Measurements from ENCODE around the gene R3HDM4.

The R3HDM4 gene

DNA sequence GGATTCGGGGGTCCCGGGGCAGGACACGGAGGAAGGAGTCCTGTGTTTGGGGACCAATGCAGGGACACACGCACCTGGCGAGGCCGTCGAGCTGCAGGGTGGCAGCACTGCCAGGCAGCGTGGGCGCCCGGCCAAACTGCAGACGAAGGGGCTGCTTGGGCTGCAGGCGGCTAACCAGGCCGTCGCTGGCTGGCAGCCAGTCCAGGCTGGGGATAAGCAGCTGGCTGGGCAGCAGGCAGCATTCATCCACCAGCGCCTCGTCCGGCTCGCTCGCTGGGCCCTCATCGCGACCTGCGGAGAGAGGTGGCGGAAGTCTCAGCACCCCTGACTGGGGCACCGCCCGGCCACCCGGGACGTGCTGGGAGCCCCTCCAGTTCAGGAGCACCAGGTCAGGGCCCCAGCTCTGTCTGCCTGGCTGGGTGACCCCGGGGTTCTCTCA, 42.0 kb downstream of the R3HDM4 start:
- no peak overlapping the region for H2BK15ac ChIP-seq (ENCODE audit: low read length)
- no peak overlapping the region for H3K27ac ChIP-seq (replicated peaks; ENCODE audit: low read length)
- H2BK12ac ChIP-seq (ENCODE audit: low read length): no peak overlapping the region
- no peak for DNase-seq (ENCODE audit: low spot score)
- peaks cover 0 to 3% of the 10 kb centered on the region in 2 donors for H3K4me1 ChIP-seq (ENCODE audit: control insufficient read depth in 2 of 2, insufficient read depth in 1 of 2, low read depth in 1 of 2, low read length in 2 of 2)
- no peak overlapping the region for H3K14ac ChIP-seq (ENCODE audit: low read length)
- WGBS, 2 donors (ENCODE audit: extremely low coverage in 2 of 2, insufficient read length in 2 of 2, insufficient replicate concordance in 1 of 2): no CpG with 5 or more reads among the region's 28 CpGs
- peaks cover 4% of the 10 kb centered on the region for H3K79me1 ChIP-seq (ENCODE audit: low read depth, low read length)
- no peak overlapping the region for H2BK120ac ChIP-seq (ENCODE audit: low read depth, low read length)
- H3K18ac ChIP-seq (ENCODE audit: low read length): no peak overlapping the region
- no peaks in the 10 kb centered on the region for H3K27me3 ChIP-seq (ENCODE audit: control insufficient read depth in 3 of 3, insufficient read depth in 3 of 3, low read depth in 1 of 3, low read length in 3 of 3)
- no peak overlapping the region for H4K8ac ChIP-seq (ENCODE audit: low read depth, low read length)
- H3K23ac ChIP-seq (ENCODE audit: low read depth, low read length, poor library complexity): peak overlapping the region; percentile 6
- no peak overlapping the region for H2BK5ac ChIP-seq (ENCODE audit: low read length)
- H4K91ac ChIP-seq (ENCODE audit: low read depth, low read length, poor library complexity): no peak overlapping the region
- no peaks in the 10 kb centered on the region for H3K9me3 ChIP-seq (replicated peaks in 1 of 2; ENCODE audit: control insufficient read depth in 2 of 2, insufficient read depth in 1 of 2, low read depth in 1 of 2, low read length in 2 of 2)
- no peak overlapping the region for H2AFZ ChIP-seq (ENCODE audit: low read length)
- H3K4ac ChIP-seq (ENCODE audit: low read length): no peak overlapping the region
- H2AK5ac ChIP-seq (ENCODE audit: low read depth, low read length): no peak overlapping the region
- H3K4me2 ChIP-seq (ENCODE audit: insufficient read depth, low read length, poor library complexity, severe bottlenecking): no peak overlapping the region
- no peak overlapping the region for H3K9ac ChIP-seq (ENCODE audit: low read depth, low read length, poor library complexity)
- H3K4me3 ChIP-seq (ENCODE audit: low read length in 2 of 2): no peak overlapping the region
- peaks cover 37 to 70% of the 10 kb centered on the region in 2 donors for H3K36me3 ChIP-seq (replicated peaks in 1 of 2; ENCODE audit: control insufficient read depth in 2 of 2, insufficient read depth in 2 of 2, low read length in 2 of 2)

DNA sequence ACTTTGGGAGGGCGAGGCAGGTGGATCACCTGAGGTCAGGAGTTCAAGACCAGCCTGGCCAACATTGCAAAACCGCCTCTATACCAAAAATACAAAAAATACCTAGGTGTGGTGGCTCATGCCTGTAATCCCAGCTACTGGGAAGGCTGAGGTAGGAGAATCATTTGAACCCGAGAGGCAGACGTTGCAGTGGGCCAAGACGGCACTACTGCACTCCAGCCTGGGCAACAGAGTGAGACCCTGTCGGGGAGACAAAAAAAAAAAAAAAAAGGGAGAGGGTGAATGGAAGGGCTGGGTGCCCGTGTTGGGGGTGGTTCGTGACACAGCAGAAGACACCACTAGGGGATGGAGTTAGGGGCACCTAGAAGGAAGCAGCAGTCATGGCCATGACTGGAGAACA, 42.7 kb downstream of the R3HDM4 start:
- Histone ChIP-seq H3K27me3 (ENCODE audit: control insufficient read depth in 3 of 3, insufficient read depth in 3 of 3, low read depth in 1 of 3, low read length in 3 of 3) (no peaks in the 10 kb centered on the region), H3K4me2 (ENCODE audit: insufficient read depth, low read length, poor library complexity, severe bottlenecking) (no peak overlapping the region), H2AFZ (ENCODE audit: low read length) (no peak overlapping the region), H2BK12ac (ENCODE audit: low read length) (no peak overlapping the region), H3K9me3 (replicated peaks in 1 of 2; ENCODE audit: control insufficient read depth in 2 of 2, insufficient read depth in 1 of 2, low read depth in 1 of 2, low read length in 2 of 2) (no peaks in the 10 kb centered on the region), H3K9ac (ENCODE audit: low read depth, low read length, poor library complexity) (no peak overlapping the region), H4K91ac (ENCODE audit: low read depth, low read length, poor library complexity) (no peak overlapping the region), H3K4me3 (ENCODE audit: low read length in 2 of 2) (no peak overlapping the region), H3K79me1 (ENCODE audit: low read depth, low read length) (peaks cover 4% of the 10 kb centered on the region), H3K18ac (ENCODE audit: low read length) (no peak overlapping the region), H2BK120ac (ENCODE audit: low read depth, low read length) (no peak overlapping the region), H3K4ac (ENCODE audit: low read length) (no peak overlapping the region), H3K14ac (ENCODE audit: low read length) (no peak overlapping the region), H2AK5ac (ENCODE audit: low read depth, low read length) (no peak overlapping the region), H2BK15ac (ENCODE audit: low read length) (no peak overlapping the region), H3K23ac (ENCODE audit: low read depth, low read length, poor library complexity) (no peak overlapping the region), H3K36me3 (replicated peaks in 1 of 2; ENCODE audit: control insufficient read depth in 2 of 2, insufficient read depth in 2 of 2, low read length in 2 of 2) (peaks cover 31 to 63% of the 10 kb centered on the region in 2 donors), H3K4me1 (ENCODE audit: control insufficient read depth in 2 of 2, insufficient read depth in 1 of 2, low read depth in 1 of 2, low read length in 2 of 2) (peaks cover 0 to 3% of the 10 kb centered on the region in 2 donors), H3K27ac (replicated peaks; ENCODE audit: low read length) (no peak overlapping the region), H2BK5ac (ENCODE audit: low read length) (no peak overlapping the region), H4K8ac (ENCODE audit: low read depth, low read length) (no peak overlapping the region)
- WGBS, 2 donors (ENCODE audit: extremely low coverage in 2 of 2, insufficient read length in 2 of 2, insufficient replicate concordance in 1 of 2): no CpG with 5 or more reads among the region's 8 CpGs
- no peak for DNase-seq (ENCODE audit: low spot score)

DNA sequence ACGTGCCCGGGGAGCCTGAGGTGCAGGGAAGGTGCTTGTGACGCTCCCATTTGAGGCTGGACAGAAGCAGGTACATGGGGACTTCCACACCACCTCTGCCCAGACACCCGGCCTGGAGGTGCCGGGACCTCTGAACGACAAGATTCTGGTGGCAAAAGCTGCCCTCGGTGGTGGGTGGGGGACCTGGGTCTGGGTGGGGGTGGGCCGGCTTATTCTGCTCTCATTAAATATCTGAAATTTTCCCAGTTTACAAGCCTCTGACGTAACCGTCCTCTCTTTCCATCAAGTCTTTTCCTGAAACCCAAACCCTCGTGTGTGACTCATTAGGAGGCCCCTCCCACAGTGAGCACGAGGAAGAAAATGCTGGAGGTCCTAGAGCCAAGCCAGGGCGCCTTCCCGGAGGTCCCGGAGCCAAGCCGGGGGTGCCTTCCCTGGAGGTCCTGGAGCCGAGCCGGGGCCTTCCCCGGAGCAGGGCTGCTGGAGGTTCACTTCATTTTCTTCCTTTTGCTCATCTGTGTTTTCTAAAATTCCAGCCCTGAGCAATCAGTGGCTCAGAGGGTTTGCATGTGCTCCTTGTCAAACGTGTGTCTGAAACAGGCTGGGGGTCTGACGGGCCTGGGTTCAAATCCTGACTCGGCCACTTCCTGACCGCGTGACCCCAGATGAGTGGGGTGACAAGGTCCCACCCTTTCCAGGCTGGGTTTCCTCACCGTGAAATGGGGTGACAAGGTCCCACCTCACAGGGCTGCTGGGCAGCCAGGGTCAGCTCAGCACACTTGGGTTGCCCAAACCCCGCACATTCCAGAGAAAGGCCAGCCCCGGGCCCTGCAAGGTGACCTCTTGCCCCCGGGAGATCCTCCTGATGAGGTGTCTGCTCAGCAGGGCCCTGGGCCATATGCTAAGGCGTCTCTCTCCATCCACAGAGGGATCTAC, 43.5 kb downstream of the R3HDM4 start:
- Histone ChIP-seq H2AK5ac (ENCODE audit: low read depth, low read length) (no peak overlapping the region), H2AFZ (ENCODE audit: low read length) (no peak overlapping the region), H3K14ac (ENCODE audit: low read length) (no peak overlapping the region), H3K4ac (ENCODE audit: low read length) (no peak overlapping the region), H3K18ac (ENCODE audit: low read length) (no peak overlapping the region), H3K9ac (ENCODE audit: low read depth, low read length, poor library complexity) (no peak overlapping the region), H3K36me3 (replicated peaks in 1 of 2; ENCODE audit: control insufficient read depth in 2 of 2, insufficient read depth in 2 of 2, low read length in 2 of 2) (peaks cover 28 to 58% of the 10 kb centered on the region in 2 donors), H3K23ac (ENCODE audit: low read depth, low read length, poor library complexity) (peak overlapping the region; percentile 68), H2BK5ac (ENCODE audit: low read length) (no peak overlapping the region), H4K8ac (ENCODE audit: low read depth, low read length) (no peak overlapping the region), H2BK12ac (ENCODE audit: low read length) (no peak overlapping the region), H3K4me2 (ENCODE audit: insufficient read depth, low read length, poor library complexity, severe bottlenecking) (no peak overlapping the region), H3K4me3 (ENCODE audit: low read length in 2 of 2) (no peak overlapping the region), H2BK15ac (ENCODE audit: low read length) (no peak overlapping the region), H3K27ac (replicated peaks; ENCODE audit: low read length) (no peak overlapping the region), H3K9me3 (replicated peaks in 1 of 2; ENCODE audit: control insufficient read depth in 2 of 2, insufficient read depth in 1 of 2, low read depth in 1 of 2, low read length in 2 of 2) (no peaks in the 10 kb centered on the region), H4K91ac (ENCODE audit: low read depth, low read length, poor library complexity) (no peak overlapping the region), H3K79me1 (ENCODE audit: low read depth, low read length) (peaks cover 4% of the 10 kb centered on the region), H2BK120ac (ENCODE audit: low read depth, low read length) (no peak overlapping the region), H3K27me3 (ENCODE audit: control insufficient read depth in 3 of 3, insufficient read depth in 3 of 3, low read depth in 1 of 3, low read length in 3 of 3) (no peaks in the 10 kb centered on the region), H3K4me1 (ENCODE audit: control insufficient read depth in 2 of 2, insufficient read depth in 1 of 2, low read depth in 1 of 2, low read length in 2 of 2) (peaks cover 0 to 5% of the 10 kb centered on the region in 2 donors)
- DNase-seq (ENCODE audit: low spot score): no peak
- WGBS, 2 donors (ENCODE audit: extremely low coverage in 2 of 2, insufficient read length in 2 of 2, insufficient replicate concordance in 1 of 2): no CpG with 5 or more reads among the region's 29 CpGs

DNA sequence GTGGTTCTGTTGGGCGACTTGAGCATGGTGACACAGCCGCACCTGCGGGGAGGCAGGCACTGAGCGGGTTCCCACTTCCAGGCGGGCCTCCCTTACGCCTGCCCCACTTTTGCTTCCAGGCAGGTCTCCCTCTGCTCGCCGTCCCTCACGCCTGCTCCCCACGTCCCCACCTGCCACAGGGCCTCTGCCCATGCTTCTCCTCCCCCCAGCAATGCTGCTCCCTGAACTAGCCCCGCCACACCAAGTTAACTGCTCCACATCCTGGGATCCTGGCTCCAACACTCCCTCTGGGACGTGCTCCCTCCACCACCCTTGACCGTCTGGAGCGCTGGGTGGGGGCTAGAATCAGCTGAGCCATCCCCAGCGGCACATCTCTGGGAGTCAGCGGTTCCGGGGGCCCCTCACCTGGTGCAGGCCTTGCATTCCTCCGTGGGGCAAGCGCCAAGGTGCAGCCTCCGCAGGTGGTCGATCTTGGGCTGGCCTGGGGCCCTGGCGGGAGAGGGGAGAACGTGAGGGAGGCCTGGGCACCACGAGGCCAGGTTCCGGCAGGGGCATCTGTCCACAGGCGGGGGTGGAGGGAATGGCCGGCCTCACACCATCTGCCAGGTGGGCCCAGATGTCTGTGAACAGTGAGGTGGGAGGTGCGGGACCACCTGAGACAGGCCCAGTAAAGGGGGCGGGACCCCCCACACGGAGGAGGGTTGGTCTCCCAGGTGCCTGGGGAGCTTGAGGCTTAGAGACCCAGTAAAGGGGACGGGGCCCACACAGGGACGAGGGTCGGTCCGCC, 44.4 kb downstream of the R3HDM4 start:
- Histone ChIP-seq H2BK12ac (ENCODE audit: low read length) (no peak overlapping the region), H2AK5ac (ENCODE audit: low read depth, low read length) (no peak overlapping the region), H3K36me3 (replicated peaks in 1 of 2; ENCODE audit: control insufficient read depth in 2 of 2, insufficient read depth in 2 of 2, low read length in 2 of 2) (peaks cover 26 to 51% of the 10 kb centered on the region in 2 donors), H3K4me1 (ENCODE audit: control insufficient read depth in 2 of 2, insufficient read depth in 1 of 2, low read depth in 1 of 2, low read length in 2 of 2) (peaks cover 0 to 5% of the 10 kb centered on the region in 2 donors), H3K79me1 (ENCODE audit: low read depth, low read length) (peaks cover 4% of the 10 kb centered on the region), H3K4me3 (ENCODE audit: low read length in 2 of 2) (no peak overlapping the region), H2BK15ac (ENCODE audit: low read length) (no peak overlapping the region), H2BK120ac (ENCODE audit: low read depth, low read length) (no peak overlapping the region), H3K4me2 (ENCODE audit: insufficient read depth, low read length, poor library complexity, severe bottlenecking) (no peak overlapping the region), H2AFZ (ENCODE audit: low read length) (no peak overlapping the region), H4K91ac (ENCODE audit: low read depth, low read length, poor library complexity) (no peak overlapping the region), H3K23ac (ENCODE audit: low read depth, low read length, poor library complexity) (peak overlapping the region; percentile 91), H3K9ac (ENCODE audit: low read depth, low read length, poor library complexity) (no peak overlapping the region), H2BK5ac (ENCODE audit: low read length) (no peak overlapping the region), H3K14ac (ENCODE audit: low read length) (no peak overlapping the region), H3K4ac (ENCODE audit: low read length) (no peak overlapping the region), H3K9me3 (replicated peaks in 1 of 2; ENCODE audit: control insufficient read depth in 2 of 2, insufficient read depth in 1 of 2, low read depth in 1 of 2, low read length in 2 of 2) (no peaks in the 10 kb centered on the region), H3K18ac (ENCODE audit: low read length) (no peak overlapping the region), H3K27me3 (ENCODE audit: control insufficient read depth in 3 of 3, insufficient read depth in 3 of 3, low read depth in 1 of 3, low read length in 3 of 3) (no peaks in the 10 kb centered on the region), H3K27ac (replicated peaks; ENCODE audit: low read length) (no peak overlapping the region), H4K8ac (ENCODE audit: low read depth, low read length) (peak overlapping the region; percentile 82)
- no peak for DNase-seq (ENCODE audit: low spot score)
- no CpG with 5 or more reads among the region's 34 CpGs for WGBS, 2 donors (ENCODE audit: extremely low coverage in 2 of 2, insufficient read length in 2 of 2, insufficient replicate concordance in 1 of 2)
